GM13976 (cell line): Measurements from ENCODE around the gene PDCD10.

Experiments
- DNase-seq: peaks from one replicate; pipeline ENCODE4 v3.0.0; 2012; ENCODE audit warnings: low spot score
- in situ Hi-C: fragments of 300-500 bp; cut with MboI; formaldehyde crosslinking; loops from one replicate; pipeline ENCODE4 v1.12.0; 2022; ENCODE audit warnings: low sequenced_read_pairs, mixed read lengths, inconsistent platforms; ENCODE audit not compliant: unreplicated experiment
- TF ChIP-seq, protein P1 (sequence below): IDR thresholded peaks from 2 replicates; pipeline ENCODE4 v1.5.1; 2012; ENCODE audit warnings: borderline replicate concordance, mild to moderate bottlenecking; ENCODE audit not compliant: insufficient read depth; ENCODE audit errors: extremely low read depth, missing control alignments, control extremely low read depth

PDCD10 gene

DNA sequence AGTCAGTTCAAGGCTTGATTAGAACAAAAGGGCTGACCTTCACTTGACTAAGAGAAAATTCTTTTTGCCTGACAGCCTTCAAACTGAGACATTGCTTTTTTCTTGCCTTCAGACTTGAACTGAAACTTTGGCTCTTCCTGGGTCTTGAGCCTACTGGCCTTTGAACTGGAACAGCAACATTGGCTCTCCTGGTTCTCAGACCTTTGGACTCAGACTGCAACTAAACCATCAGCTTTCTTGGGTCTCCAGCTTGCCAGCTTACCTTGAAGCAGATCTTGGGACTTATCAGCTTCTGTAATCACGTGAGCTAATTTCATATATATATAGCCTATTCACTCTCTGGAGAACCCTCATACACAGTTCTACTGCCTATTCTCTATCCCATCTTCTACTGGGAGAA lies 61.5 kb downstream of the PDCD10 start:
- in situ Hi-C loops: no loop called here
- DNase-seq: no peak
- TF ChIP-seq, protein P1, sequence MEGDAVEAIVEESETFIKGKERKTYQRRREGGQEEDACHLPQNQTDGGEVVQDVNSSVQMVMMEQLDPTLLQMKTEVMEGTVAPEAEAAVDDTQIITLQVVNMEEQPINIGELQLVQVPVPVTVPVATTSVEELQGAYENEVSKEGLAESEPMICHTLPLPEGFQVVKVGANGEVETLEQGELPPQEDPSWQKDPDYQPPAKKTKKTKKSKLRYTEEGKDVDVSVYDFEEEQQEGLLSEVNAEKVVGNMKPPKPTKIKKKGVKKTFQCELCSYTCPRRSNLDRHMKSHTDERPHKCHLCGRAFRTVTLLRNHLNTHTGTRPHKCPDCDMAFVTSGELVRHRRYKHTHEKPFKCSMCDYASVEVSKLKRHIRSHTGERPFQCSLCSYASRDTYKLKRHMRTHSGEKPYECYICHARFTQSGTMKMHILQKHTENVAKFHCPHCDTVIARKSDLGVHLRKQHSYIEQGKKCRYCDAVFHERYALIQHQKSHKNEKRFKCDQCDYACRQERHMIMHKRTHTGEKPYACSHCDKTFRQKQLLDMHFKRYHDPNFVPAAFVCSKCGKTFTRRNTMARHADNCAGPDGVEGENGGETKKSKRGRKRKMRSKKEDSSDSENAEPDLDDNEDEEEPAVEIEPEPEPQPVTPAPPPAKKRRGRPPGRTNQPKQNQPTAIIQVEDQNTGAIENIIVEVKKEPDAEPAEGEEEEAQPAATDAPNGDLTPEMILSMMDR: no peak

DNA sequence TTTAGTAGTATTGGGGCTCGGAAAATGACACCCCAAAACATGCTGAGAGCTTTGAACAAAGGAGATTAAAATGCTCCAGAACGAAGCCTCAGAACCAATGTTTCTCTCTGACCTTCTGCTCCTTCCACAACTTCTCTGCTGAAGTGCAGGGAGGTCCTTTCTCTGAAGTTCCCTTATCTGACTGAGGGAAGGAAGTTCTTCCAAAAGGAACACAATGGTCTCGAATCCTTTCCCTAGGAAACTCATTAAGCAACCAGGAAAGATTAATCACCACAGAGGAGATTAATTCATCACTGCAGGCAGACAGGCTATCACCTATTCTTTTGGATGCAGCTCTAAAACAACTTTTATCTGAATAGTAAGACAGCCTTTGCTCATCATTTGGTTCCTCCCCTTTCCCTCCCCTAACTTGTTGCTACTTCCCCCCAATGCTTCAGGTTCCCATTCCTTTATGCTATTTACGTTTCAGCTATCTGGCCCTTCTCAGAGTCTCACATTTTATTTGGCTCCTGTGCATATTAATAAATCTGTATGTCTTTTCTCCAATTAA lies 62.7 kb downstream of the PDCD10 start:
- TF ChIP-seq, protein P1: no peak
- no peak for DNase-seq
- in situ Hi-C loops: no loop called here

DNA sequence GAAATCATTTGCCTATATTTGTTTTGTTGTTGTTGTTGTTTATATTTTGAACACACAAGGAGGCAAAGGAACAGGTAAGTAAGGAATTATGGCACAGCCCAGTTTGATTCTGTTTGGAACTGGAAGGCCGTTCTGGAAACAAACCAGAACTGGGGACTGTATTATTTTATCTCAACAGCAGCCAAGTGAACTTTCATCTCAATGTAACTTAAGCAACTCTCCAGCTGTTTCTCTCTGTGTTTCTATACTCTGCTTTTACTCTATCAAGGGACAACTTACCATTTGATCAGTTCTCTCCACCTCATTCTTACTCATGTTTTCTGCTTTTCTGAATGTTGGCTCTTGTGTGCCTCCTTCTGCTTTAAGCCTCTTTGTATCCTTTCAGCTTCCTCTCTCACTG lies 65.0 kb downstream of the PDCD10 start:
- DNase-seq: no peak
- TF ChIP-seq, protein P1: no peak
- in situ Hi-C loops: no loop called here

DNA sequence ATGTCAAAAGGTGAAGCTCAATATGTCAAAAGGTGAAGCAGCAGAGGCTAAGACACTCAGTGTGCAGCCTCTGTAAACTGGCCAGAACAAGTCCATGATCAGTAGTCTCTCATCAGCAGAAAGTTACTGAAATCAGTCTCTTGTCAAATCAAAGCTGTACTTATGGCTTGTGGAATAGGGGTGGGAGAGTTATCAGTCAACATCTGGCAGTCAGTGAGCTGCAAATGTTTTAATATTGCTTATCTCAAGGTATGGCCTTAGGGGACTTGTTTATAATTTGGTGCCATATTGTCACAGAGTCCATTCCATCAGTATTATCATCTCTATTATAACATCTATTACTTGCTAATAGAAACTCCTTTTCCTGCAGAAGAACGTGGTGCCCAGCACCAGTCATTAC lies 66.0 kb downstream of the PDCD10 start:
- in situ Hi-C loops: no loop called here
- TF ChIP-seq, protein P1: no peak
- DNase-seq: no peak

DNA sequence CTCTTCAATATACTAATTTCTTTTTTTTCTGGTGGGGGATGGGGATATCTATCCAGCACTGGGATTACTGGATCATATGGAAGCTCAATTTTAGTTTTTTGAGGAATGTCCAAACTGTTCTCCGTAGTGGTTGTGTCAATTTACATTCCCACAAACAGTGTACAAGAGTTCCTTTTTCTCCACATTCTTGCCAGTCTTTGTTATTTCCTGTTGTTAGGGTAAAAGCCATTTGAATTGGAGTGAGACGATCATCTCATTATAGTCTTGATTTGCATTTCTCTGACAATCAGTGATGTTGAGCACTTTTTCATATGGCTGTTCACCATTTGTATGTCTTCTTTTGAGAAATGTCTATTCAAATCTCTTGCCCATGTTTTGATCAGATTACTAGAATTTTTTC lies 68.1 kb downstream of the PDCD10 start:
- DNase-seq: no peak

DNA sequence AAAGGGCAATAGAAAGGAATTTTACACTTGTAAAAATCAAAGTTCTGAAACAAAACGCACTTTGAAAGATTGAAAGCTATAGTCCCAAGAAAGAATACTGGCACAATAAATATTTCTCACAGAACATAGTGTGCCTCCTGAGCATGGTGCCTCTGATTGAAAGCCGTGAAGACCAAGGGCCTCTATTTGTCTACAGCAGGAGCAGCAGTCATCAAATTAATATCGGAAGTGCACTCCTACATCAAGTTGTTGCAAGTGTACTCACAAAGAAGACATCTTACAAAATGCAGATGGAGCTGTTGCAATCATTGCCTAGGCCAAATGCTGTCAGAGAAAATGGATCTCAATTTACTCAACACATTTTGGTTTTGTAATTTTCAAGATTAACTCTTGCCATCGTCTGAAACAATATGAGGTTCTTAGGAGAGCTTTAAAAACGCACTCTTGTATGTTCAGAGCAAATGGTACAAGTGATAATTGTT lies 71.7 kb downstream of the PDCD10 start:
- TF ChIP-seq, protein P1: no peak
- no peak for DNase-seq
- in situ Hi-C loops: no loop called here

More for the DNA sequence above, 68.1 kb downstream of the PDCD10 start:
- in situ Hi-C loops: no loop called here
- TF ChIP-seq, protein P1: no peak

DNA sequence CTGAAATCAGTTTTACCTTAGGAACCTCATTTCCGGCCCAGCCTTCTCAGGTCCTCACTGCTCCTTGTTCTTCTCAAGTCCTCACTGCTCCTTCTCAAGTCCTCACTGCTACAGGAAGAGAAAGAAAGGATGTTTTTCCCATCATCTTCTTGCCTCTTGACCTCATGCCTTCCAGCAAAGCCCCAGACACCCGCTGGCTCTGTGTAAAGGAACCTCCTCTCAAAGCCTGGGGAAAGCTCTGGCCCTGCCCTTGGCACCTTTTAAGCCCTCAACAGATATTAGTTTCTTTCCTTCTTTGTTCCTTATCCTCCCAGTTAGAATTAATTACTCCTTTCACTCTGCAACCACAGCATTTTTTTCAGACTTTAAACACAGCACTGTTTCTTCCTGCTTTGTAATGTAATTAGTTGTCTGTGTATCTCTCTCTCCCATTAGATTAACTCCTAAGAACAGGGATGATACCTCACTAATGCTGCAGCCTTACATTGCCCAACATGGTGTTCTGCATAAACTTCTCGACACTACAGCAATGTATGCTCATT lies 76.9 kb downstream of the PDCD10 start:
- no peak for DNase-seq
- in situ Hi-C loops: no loop called here
- TF ChIP-seq, protein P1: no peak
